ENCODE results near the gene GLCCI1.

- TF ChIP-seq MAX (IDR thresholded peaks at IDR 0.05) (no peak), CTCF (IDR thresholded peaks at IDR 0.05 in 2 of 3, conservative IDR thresholded peaks at IDR 0.05 in 1 of 3; ENCODE audit: borderline replicate concordance in 1 of 3, insufficient read depth in 1 of 3, low read depth in 2 of 3, low read length in 2 of 3) (no peak), POLR2A (IDR thresholded peaks at IDR 0.05; ENCODE audit: borderline replicate concordance, extremely low read depth, insufficient read depth, insufficient read length) (no peak), POLR2AphosphoS5 (IDR thresholded peaks at IDR 0.05; ENCODE audit: low read depth, low read length) (no peak), REST (IDR thresholded peaks at IDR 0.05; ENCODE audit: low read depth) (no peak), ZNF274 (IDR thresholded peaks at IDR 0.05; ENCODE audit: low read depth, low read length) (no peak), EZH2 (IDR thresholded peaks at IDR 0.05) (no peak), RAD21 (IDR thresholded peaks at IDR 0.05; ENCODE audit: low read depth) (no peak), CBX3 (IDR thresholded peaks at IDR 0.05; ENCODE audit: low read depth) (no peak)
Observed at GRCh38 chr7:8094164-8095140, 125.9 kb downstream of the GLCCI1 start.

Measured in HCT116 (cell line).